Lower leg skin (tissue), 3 donors: ENCODE data around the gene ERC1.

ENCODE experiments used
- CTCF ChIP-seq, 3 donors: fragments of 450-650 bp; IDR thresholded peaks; one replicate each; pipeline ENCODE4 v1.5.1; 2016; ENCODE audit warnings: antibody characterized with exemption in 3 of 3, mild to moderate bottlenecking in 3 of 3, moderate library complexity in 2 of 3
- POLR2A ChIP-seq, 2 donors: fragments of 450-650 bp; IDR thresholded peaks; one replicate each; pipeline ENCODE4 v1.6.1; 2016 to 2017; ENCODE audit warnings: antibody characterized with exemption in 2 of 2, mild to moderate bottlenecking in 1 of 2, moderate library complexity in 1 of 2

DNA sequence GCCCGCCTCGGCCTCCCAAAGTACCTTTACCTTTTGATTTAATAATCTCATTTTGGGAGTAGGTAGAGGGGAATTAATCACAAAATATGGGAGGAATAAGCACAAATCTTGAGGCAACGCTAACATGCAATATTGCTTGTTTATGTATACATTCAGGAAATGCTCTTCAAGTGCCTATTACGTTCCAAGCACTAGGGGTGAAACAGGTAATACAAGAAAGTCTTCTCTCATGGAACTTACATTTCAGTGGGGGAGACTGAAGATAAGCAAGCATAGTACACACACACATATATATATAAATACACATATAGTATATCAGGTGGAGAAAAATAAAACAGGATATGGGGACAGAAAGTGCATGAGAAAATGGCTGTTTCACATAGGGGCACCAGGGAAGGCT is 19.0 kb upstream of the ERC1 start:
- TF ChIP-seq POLR2A (IDR thresholded peaks at IDR 0.05) (no peak), CTCF (IDR thresholded peaks at IDR 0.05) (no peak)
